NCI-H1092 treated with DMSO at 0.1 percent for 48 hours (cell line): ENCODE data around the gene RDH13.

Experiments
- DNase-seq: peaks from one replicate; lab custom pipeline; 2025; lab: John Stamatoyannopoulos, UW

Gene RDH13

GRCh38 chr19:55091955-55092354, 29.0 kb upstream of the RDH13 start:
- no peak for DNase-seq

GRCh38 chr19:55091126-55091910, 28.4 kb upstream of the RDH13 start:
- no peak for DNase-seq

GRCh38 chr19:55090564-55090963, 27.6 kb upstream of the RDH13 start:
- DNase-seq = no peak

DNA sequence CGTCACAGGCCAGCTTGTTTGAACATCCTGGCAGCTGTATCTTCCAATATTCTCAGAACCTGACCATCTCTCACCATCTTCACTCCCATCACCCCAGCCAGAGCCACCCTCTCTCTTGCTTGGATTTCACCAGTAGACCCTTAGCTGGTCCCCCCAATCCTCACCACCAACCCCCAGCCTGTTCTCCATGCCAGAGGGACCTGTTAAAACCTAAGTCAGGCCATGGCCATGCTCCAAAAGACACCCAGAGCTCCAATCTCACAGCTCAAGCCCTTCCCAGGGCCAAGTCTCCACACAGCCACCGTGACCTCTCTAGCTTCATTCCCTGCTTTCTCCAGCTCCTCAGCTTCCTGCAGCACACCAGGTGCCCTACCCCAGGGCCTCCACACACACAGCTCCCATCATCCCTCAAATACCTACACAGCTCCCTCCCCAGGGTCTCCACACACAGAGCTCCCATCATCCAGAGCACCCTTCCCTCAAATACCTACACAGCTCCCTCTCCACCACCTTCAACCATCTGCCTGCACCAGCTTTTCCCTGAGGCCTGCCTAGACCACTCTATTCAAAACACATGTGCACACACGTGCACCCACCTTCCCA, 26.5 kb upstream of the RDH13 start:
- DNase-seq = no peak

DNA sequence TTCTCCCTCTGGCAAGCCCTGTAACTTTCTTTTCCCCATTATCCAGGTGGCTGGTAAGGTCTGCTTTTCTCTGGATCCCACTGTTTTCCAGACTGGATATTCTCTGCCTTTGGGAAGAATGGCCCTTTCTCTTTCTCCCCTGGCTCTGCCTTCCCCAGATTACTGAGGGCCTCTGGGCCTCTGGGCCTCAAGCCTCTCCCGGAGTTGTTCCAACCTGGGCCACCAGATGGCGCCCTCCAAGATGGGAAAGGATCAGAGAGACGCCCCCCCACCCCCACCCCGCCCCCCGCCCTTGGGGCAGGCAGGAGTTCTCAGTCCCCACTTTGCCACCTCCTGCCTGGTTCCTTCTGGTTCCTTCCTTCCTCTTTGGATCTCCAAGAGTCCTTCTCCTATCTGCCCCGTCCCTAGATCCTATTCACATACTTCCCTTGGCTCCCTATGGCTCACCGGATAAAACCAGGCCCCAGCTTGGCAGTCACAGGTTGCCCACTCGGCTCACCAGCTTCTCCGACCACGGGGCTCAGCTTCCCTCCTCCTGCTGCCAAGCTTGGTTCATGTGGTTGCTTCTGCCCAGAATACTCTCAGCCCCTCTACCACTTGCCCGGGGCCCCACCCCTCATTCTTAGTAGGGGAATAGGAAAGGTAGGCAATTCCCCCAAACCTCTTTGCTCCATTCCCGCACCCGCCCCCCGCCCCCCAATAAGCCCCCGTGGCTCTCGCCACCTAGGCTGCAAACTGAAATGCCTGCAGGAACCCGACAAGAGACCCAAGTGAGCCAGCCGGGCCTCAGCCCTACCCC, 25.8 kb upstream of the RDH13 start:
- no peak for DNase-seq

GRCh38 chr19:55088021-55088451, 25.1 kb upstream of the RDH13 start:
- DNase-seq = no peak

GRCh38 chr19:55087542-55087901, 24.6 kb upstream of the RDH13 start:
- no peak for DNase-seq

- no peak for DNase-seq
Observed at GRCh38 chr19:55086730-55087541, 24.0 kb upstream of the RDH13 start.

DNA sequence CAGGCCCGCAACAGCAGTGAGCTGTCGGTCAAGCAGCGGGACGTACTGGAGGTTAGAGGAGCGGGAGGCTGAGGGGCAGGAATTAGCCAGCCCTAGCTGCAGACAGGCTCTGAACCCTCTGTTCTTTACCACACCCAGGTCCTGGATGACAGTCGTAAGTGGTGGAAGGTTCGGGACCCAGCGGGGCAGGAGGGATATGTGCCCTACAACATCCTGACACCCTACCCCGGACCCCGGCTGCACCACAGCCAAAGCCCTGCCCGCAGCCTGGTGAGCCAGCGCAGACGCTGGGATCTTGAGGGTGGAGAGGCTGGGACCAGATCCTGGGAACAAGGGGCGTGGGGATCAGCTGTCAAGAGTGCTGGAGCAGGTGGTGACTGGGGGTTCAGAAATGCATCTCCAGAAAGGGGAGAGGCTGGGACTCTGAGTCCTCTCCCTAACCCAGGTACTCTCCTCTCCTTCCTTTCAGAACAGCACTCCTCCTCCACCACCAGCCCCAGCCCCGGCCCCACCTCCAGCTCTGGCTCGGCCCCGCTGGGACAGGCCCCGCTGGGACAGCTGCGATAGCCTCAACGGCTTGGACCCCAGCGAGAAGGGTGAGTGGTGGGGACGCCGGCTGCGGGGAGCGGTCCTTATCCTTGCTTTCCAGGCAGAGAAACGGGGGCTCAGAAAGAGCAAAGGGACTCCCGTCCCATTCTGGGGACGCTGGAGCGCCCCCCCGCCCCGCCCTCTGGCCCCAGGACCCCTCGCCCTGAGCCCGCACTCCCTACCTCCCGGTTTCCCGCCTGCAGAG, 23.2 kb upstream of the RDH13 start:
- DNase-seq = no peak

DNA sequence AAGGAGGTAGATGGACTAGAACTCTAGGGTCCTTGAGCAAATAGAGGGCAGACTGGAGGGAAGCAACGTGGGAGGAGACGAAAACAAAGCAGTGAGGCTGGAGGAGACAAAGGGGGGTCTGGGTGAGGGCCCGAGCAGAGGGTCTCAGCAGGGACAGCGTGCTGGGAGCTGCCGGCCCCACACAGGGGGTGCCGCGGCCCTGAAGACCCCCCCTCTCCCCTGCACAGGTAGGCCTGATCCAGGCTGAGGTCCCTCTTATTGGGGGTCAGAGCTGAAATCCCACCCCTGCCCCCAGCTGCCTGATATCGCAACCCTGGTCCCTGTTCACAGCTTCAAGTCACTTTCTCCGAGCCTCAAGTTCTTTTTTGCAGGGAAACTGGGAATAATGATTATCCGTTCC, 21.5 kb upstream of the RDH13 start:
- DNase-seq = no peak

- no peak for DNase-seq
Observed at GRCh38 chr19:55083004-55083850, 20.3 kb upstream of the RDH13 start.

DNA sequence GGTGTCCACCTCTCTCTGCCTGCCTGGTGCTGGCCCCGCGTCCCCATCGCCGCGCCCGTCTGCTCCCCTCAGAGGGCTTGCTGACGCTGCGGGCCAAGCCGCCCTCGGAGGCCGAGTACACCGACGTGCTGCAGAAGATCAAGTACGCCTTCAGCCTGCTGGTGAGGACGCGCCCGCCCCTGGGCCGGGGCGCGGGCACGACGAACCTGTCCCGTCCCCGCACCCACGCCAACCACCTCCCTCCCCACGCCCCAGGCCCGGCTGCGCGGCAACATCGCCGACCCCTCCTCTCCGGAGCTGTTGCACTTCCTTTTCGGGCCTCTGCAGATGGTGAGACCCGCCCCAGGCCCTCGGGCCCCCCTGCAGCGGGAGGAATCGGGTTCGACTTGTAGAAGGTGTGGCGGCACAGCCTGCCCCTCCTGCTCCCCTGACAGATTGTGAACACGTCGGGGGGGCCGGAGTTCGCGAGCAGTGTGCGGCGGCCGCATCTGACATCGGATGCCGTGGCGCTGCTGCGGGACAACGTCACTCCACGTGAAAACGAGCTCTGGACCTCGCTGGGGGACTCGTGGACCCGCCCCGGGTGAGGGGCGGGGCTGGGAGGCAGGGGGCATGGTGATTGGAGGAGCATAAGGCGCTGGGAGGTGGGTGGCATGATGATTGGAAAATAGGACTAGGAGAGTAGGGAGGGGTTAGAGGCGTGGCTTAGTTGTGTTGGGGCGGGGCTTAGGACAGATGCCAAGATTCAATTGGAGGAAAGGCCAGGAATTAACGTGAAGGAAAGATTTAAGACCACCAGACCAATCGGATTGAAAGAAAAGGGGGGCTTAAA, 19.3 kb upstream of the RDH13 start:
- no peak for DNase-seq

- DNase-seq = no peak
Observed at GRCh38 chr19:55081770-55082019, 18.7 kb upstream of the RDH13 start.

DNA sequence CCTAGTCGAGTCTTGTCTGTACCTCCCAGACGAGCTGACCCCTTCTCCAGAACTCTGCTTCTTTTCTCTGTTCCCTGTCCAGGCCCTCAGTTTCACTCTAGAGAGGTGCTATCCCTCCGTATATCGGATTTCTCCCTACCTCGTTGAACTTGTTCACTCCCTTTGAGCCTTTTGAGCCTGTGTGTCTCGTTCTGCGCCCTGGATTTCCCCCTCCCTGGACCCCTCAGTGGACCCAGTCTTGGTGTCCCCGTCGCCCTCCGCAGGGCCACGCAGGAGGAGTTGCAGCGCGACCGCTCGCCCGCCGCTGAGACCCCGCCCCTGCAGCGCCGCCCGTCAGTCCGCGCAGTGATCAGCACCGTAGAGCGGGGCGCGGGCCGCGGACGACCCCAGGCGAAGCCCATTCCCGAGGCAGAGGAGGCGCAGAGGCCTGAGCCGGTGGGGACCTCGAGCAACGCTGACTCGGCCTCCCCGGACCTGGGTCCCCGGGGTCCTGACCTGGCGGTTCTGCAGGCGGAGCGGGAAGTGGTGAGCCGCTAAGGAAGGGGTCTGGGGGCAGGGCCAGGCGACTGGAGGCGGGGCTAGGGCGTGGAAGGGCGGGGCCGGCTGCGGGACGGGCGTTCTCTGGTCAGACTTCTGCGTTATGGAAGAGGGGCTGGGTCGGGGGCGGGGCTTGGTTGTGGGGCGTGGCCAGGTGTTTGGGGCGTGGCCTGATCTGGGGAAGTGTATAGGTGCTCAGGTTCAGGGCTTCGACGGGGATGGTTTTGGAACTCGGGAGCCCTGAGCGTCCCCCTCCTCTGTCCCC, 18.2 kb upstream of the RDH13 start:
- DNase-seq = peak; percentile 33

GRCh38 chr19:55080121-55080967, 17.4 kb upstream of the RDH13 start:
- peak; percentile 55 for DNase-seq

DNA sequence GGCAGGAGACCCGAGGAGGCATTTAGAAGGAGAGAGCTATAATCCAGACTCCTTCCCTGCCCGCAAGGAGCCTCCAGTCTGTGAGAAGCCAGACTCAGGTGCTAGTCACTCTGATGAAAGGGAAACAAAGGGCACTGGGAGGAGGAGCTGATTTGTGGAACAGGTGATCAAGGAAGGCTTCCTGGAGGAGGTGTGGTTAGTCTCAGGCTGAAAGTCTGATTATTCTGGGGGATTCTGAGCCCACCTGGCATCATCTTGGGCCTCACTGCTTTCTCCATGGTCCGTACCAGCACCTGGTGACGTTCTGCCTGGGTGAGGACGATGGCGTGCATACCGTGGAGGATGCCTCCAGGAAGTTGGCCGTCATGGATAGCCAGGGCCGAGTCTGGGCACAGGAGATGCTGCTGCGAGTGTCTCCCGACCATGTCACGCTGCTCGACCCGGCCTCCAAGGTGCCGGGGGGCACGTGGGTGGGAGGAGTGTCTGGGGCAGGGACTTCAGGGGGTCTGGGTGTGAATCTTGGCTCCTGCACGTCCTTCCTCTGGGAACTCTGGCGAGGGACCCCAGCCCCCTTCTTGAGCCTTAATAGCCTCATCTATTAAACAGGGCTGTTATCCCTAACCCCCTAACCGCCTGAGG, 16.6 kb upstream of the RDH13 start:
- DNase-seq = no peak

DNA sequence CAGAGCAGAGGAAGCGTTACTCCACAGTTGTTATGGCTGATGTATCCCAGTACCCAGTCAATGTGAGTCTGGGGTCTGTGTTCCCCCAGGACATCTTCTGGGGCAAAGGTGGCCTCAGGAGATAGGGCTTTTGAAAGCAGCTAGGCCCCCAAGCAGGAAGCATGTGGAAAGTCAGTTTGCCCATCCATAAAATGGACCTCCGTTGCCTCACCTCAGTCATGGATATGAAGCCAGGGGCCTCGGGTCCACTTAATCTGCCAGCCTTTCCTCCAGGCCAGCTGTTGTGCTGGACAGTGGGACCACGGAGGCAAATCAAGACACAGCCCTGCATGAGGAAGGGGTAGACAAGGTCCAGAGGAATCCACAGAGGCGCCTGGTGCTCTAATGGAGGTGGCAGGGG, 16.0 kb upstream of the RDH13 start:
- no peak for DNase-seq

GRCh38 chr19:55077106-55077505, 14.2 kb upstream of the RDH13 start:
- no peak for DNase-seq
